Endothelial cell of umbilical vein (primary cell): ENCODE results near the gene ZNF22. TPM values are rescaled to one million over a fixed set of nuclear protein-coding genes. Genes with fewer than 3 reads are reported as not detected.

Source experiments
- BruUV-seq: library from RNA; stranded (reverse); fragments of 400-500 nt; replicated peaks from 2 replicates; lab custom pipeline; 2021; lab: Mats Ljungman, UMichigan
- CTCF ChIA-PET: fragments of 300-600, 350-600 bp; sonication (Branson Sonifier 250); formaldehyde crosslinking; loops from one replicate; lab custom pipeline; 2021; ENCODE audit warnings: antibody characterized with exemption, inconsistent platforms; lab: Charles Lee
- POLR2A ChIA-PET: fragments of 300-600, 350-600 bp; sonication (Branson Sonifier 250); formaldehyde crosslinking; loops from one replicate; lab custom pipeline; 2021; ENCODE audit warnings: antibody characterized with exemption, inconsistent platforms; lab: Charles Lee
- DNase-seq: peaks from one replicate; pipeline ENCODE4 v3.0.0-alpha.2; 2011; ENCODE audit warnings: low read depth, low spot score
- FAIRE-seq: peaks from 2 replicates; lab custom pipeline; 2011; peaks lifted over from hg19 to GRCh38; lab: Jason Lieb, UNC
- H2AFZ ChIP-seq: 2 replicates; pipeline ENCODE4 v1.6.0; 2012; ENCODE audit warnings: low read depth, low read length, control low read depth, inconsistent platforms
- H3K27ac ChIP-seq: 2 replicates; pipeline ENCODE4 v1.5.1; 2011; ENCODE audit warnings: low read depth, mild to moderate bottlenecking, control low read depth, low read length, moderate library complexity; ENCODE audit not compliant: insufficient read depth
- H3K27me3 ChIP-seq, 2 experiments: 2 replicates each; pipeline versions ENCODE4 v1.6.0 to v1.6.1; 2011; ENCODE audit warnings: low read length in 2 of 2, mixed read lengths in 1 of 2; ENCODE audit not compliant: control insufficient read depth in 2 of 2, insufficient read depth in 2 of 2
- H3K36me3 ChIP-seq, 2 experiments: 2 replicates in 1 of 2; 3 replicates in 1 of 2; pipeline ENCODE4 v1.5.1; 2011; ENCODE audit warnings: low read length in 2 of 2, mild to moderate bottlenecking in 1 of 2, moderate library complexity in 1 of 2; ENCODE audit not compliant: control insufficient read depth in 2 of 2, insufficient read depth in 2 of 2; ENCODE audit errors: extremely low read depth in 1 of 2
- H3K4me1 ChIP-seq: 3 replicates; pipeline ENCODE4 v1.5.1; 2011; ENCODE audit warnings: mild to moderate bottlenecking, low read length; ENCODE audit not compliant: control insufficient read depth, insufficient read depth; ENCODE audit errors: extremely low read depth
- H3K4me2 ChIP-seq: 2 replicates; pipeline ENCODE4 v1.6.1; 2011; ENCODE audit warnings: low read length, control low read depth, mixed read lengths; ENCODE audit not compliant: insufficient read depth
- H3K4me3 ChIP-seq, 3 experiments: fragments of 200-600 bp in 1 of 3; sonication (generic), shearing (Covaris generic) in 1 of 3; replicated peaks in 1 of 3; 2 replicates each; pipeline ENCODE4 v1.5.1; 2011 to 2016; ENCODE audit warnings: control low read depth in 3 of 3, low read length in 3 of 3, mild to moderate bottlenecking in 2 of 3, inconsistent platforms in 1 of 3, low read depth in 1 of 3, moderate library complexity in 1 of 3; ENCODE audit not compliant: insufficient read depth in 1 of 3
- H3K79me2 ChIP-seq: 2 replicates; pipeline ENCODE4 v1.6.0; 2012; ENCODE audit warnings: low read length, inconsistent platforms; ENCODE audit not compliant: control insufficient read depth, insufficient read depth
- H3K9ac ChIP-seq: replicated peaks from 2 replicates; pipeline ENCODE3; 2011; ENCODE audit warnings: low read length, control low read depth; ENCODE audit not compliant: insufficient read depth; ENCODE audit errors: extremely low read depth
- H3K9me1 ChIP-seq: replicated peaks from 3 replicates; pipeline ENCODE4 v1.6.0; 2011; ENCODE audit warnings: mild to moderate bottlenecking, low read length; ENCODE audit not compliant: control insufficient read depth, insufficient read depth; ENCODE audit errors: extremely low read depth
- H3K9me3 ChIP-seq: replicated peaks from 2 replicates; pipeline ENCODE4 v1.5.1; 2012; ENCODE audit warnings: low read length, inconsistent platforms; ENCODE audit not compliant: control insufficient read depth, insufficient read depth
- H4K20me1 ChIP-seq: replicated peaks from 2 replicates; pipeline ENCODE3; 2011; ENCODE audit warnings: mild to moderate bottlenecking, low read length; ENCODE audit not compliant: control insufficient read depth, insufficient read depth; ENCODE audit errors: extremely low read depth
- EZH2 ChIP-seq: IDR thresholded peaks from 2 replicates; pipeline ENCODE4 v1.6.1; 2012; ENCODE audit warnings: borderline replicate concordance, low read depth, mild to moderate bottlenecking, moderate library complexity, low read length, inconsistent platforms; ENCODE audit not compliant: severe bottlenecking
- GATA2 ChIP-seq: IDR thresholded peaks from 2 replicates; pipeline ENCODE4 v1.7.0; 2011; ENCODE audit warnings: low read depth, mild to moderate bottlenecking, moderate library complexity, mixed read lengths, low read length; ENCODE audit not compliant: insufficient read length, insufficient read depth
- MYC ChIP-seq: IDR thresholded peaks from one replicate; pipeline ENCODE4 v1.6.1; 2011; ENCODE audit warnings: mild to moderate bottlenecking, low read depth, low read length
- dilution Hi-C: fragments of 300-500 bp; cut with MboI; formaldehyde crosslinking; loops from one replicate; pipeline ENCODE4 v1.15.0; 2019; ENCODE audit warnings: low sequenced_read_pairs; ENCODE audit not compliant: extremely low pct_ligation_motif_present
- intact Hi-C: fragments of 100-400 bp; cut with micrococcal nuclease; formaldehyde crosslinking; loops from one replicate; pipeline ENCODE4 v1.10.0; 2022
- polyA plus RNA-seq, 4 experiments: library from polyadenylated mRNA; depleted of rRNA in 3 of 4; stranded (reverse) in 3 of 4; unstranded in 1 of 4; fragments of >200 nt; gene quantifications; 2 replicates each; pipeline versions ENCODE4 v1.2.1 to v1.2.3, GENCODE V29; 2011 to 2012; ENCODE audit warnings: missing spikeins in 1 of 4
- total RNA-seq: library from RNA; stranded (reverse); gene quantifications from 2 replicates; pipeline ENCODE4 v1.2.3, GENCODE V29; 2021
- TF ChIP-seq, protein P1 (sequence below), 2 donors: IDR thresholded peaks; 1 replicate in 1 of 2; 2 replicates in 1 of 2; pipeline ENCODE4 v1.5.1; 2011; ENCODE audit warnings: low read length in 2 of 2, mild to moderate bottlenecking in 2 of 2, moderate library complexity in 2 of 2, control low read depth in 1 of 2, inconsistent platforms in 1 of 2, low read depth in 1 of 2; ENCODE audit not compliant: insufficient read depth in 1 of 2; ENCODE audit errors: extremely low read depth in 1 of 2

Gene ZNF22
- total and polyA plus RNA-seq, 2 donors (not counting 3 experiments of a cell fraction or from before 2014, with no cell fraction given) = 21.0 to 48.7 TPM

DNA sequence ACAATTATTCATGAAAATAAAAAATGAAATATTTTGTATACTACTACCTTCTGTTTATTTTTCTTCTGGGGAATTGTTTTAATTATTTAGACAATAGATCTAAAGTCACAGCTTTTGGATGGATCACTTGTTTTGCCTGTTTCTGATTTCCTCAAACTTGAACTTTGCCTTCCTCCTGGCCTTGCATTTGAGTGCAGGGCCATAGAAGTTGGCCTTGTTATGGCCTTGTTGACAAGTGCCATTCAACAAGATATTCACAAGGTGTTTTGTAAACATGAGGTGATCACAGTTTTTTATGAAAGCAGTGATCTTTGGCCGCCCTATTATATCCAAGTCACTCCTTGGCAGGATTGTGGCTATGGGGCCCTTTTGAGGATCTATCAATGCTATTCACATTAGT is 4.6 kb downstream of the ZNF22 start:
- Histone ChIP-seq H3K4me2 (no peak overlapping the region), H3K79me2 (peaks cover 34% of the 10 kb centered on the region), H3K4me3 (no peak overlapping the region), H3K9me3 (no peaks in the 10 kb centered on the region), H3K27ac (no peak overlapping the region), H3K27me3 (no peaks in the 10 kb centered on the region), H2AFZ (no peak overlapping the region), H4K20me1 (no peaks in the 10 kb centered on the region), H3K9ac (no peak overlapping the region), H3K4me1 (peaks cover 17% of the 10 kb centered on the region), H3K36me3 (peaks cover 5 to 9% of the 10 kb centered on the region in 2 experiments), H3K9me1 (no peaks in the 10 kb centered on the region)
- DNase-seq (no peak), FAIRE-seq (no peak)
- intact Hi-C loops (loop anchor here (5.0 to 10.0 kb wide), 3 partner anchors 367 to 1020 kb away; partner anchors contain the start of gene ALOX5), dilution Hi-C loops (no loop called here)
- no peak for TF ChIP-seq EZH2
- no peak for TF ChIP-seq GATA2
- TF ChIP-seq MYC = no peak
- TF ChIP-seq, protein P1, sequence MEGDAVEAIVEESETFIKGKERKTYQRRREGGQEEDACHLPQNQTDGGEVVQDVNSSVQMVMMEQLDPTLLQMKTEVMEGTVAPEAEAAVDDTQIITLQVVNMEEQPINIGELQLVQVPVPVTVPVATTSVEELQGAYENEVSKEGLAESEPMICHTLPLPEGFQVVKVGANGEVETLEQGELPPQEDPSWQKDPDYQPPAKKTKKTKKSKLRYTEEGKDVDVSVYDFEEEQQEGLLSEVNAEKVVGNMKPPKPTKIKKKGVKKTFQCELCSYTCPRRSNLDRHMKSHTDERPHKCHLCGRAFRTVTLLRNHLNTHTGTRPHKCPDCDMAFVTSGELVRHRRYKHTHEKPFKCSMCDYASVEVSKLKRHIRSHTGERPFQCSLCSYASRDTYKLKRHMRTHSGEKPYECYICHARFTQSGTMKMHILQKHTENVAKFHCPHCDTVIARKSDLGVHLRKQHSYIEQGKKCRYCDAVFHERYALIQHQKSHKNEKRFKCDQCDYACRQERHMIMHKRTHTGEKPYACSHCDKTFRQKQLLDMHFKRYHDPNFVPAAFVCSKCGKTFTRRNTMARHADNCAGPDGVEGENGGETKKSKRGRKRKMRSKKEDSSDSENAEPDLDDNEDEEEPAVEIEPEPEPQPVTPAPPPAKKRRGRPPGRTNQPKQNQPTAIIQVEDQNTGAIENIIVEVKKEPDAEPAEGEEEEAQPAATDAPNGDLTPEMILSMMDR (IDR thresholded peaks at IDR 0.05; ENCODE audit: extremely low read depth in 1 of 2, insufficient read depth in 1 of 2, low read depth in 1 of 2, low read length in 2 of 2) = no peak
- CTCF ChIA-PET = interaction anchor here (2.4 to 9.0 kb wide), 2 partner anchors 71 to 230 kb away, joined by 11 to 62 read pairs; no protein-coding TSS in a partner anchor
- no TSS peak for BruUV-seq
- POLR2A ChIA-PET = no interaction called here
